Inflammatory macrophage (primary cell): Measurements from ENCODE around the gene INPP5F.
"Not testable (repeated sequence)": the region's sequence is repeated elsewhere in the genome, so short reads cannot be mapped to it uniquely, and the experiment has no call there.

Source experiments
- DNase-seq, 2 donors: peaks; one replicate each; pipeline ENCODE4 v3.0.0-alpha.2; 2020 to 2022

INPP5F gene

GRCh38 chr10:119780879-119781480 lies 55.1 kb downstream of the INPP5F start:
- no peak for DNase-seq

- no peak for DNase-seq
Observed at GRCh38 chr10:119781498-119781897, 55.6 kb downstream of the INPP5F start.

GRCh38 chr10:119782981-119783664 lies 57.3 kb downstream of the INPP5F start:
- DNase-seq: no peak

- peak; percentile 15 to 26 for DNase-seq
Observed at GRCh38 chr10:119783665-119784027, 57.8 kb downstream of the INPP5F start.

- DNase-seq: peak; percentile 67 to 76
Observed at GRCh38 chr10:119784340-119785067, 58.7 kb downstream of the INPP5F start.

- DNase-seq: peak; percentile 91 to 95
Observed at GRCh38 chr10:119786117-119786769, 60.4 kb downstream of the INPP5F start.

GRCh38 chr10:119795101-119795500 lies 69.3 kb downstream of the INPP5F start:
- DNase-seq: not testable (repeated sequence)

GRCh38 chr10:119796039-119796438 lies 70.2 kb downstream of the INPP5F start:
- DNase-seq: no peak

- no peak for DNase-seq
Observed at GRCh38 chr10:119801176-119801575, 75.3 kb downstream of the INPP5F start.

- DNase-seq: no peak
Observed at GRCh38 chr10:119801998-119802538, 76.2 kb downstream of the INPP5F start.

- no peak for DNase-seq
Observed at GRCh38 chr10:119803264-119803663, 77.4 kb downstream of the INPP5F start.

- no peak for DNase-seq
Observed at GRCh38 chr10:119805702-119806230, 79.9 kb downstream of the INPP5F start.

- DNase-seq: no peak
Observed at GRCh38 chr10:119806334-119807130, 80.7 kb downstream of the INPP5F start.

- DNase-seq: no peak
Observed at GRCh38 chr10:119807960-119808697, 82.3 kb downstream of the INPP5F start.

- DNase-seq: no peak
Observed at GRCh38 chr10:119811122-119811521, 85.3 kb downstream of the INPP5F start.

- DNase-seq: no peak
Observed at GRCh38 chr10:119812684-119813083, 86.8 kb downstream of the INPP5F start.

GRCh38 chr10:119815671-119816070 lies 89.8 kb downstream of the INPP5F start:
- DNase-seq: no peak

- peak; percentile 5 to 16 for DNase-seq
Observed at GRCh38 chr10:119817991-119818888, 92.4 kb downstream of the INPP5F start.

GRCh38 chr10:119818889-119819270 lies 93.0 kb downstream of the INPP5F start:
- DNase-seq: no peak

- DNase-seq: no peak
Observed at GRCh38 chr10:119821182-119821581, 95.3 kb downstream of the INPP5F start.
